Neutrophil (primary cell): ENCODE results near the gene IFNA4.

Experiments
- H3K27ac ChIP-seq: fragments of 200-600 bp; sonication (generic); 2 replicates; pipeline ENCODE4 v1.5.1; 2016; ENCODE audit warnings: mild to moderate bottlenecking, moderate library complexity
- H3K27me3 ChIP-seq: fragments of 200-600 bp; sonication (generic); 2 replicates; pipeline ENCODE4 v1.6.0; 2016; ENCODE audit warnings: mild to moderate bottlenecking
- H3K36me3 ChIP-seq: fragments of 200-600 bp; sonication (generic); 2 replicates; pipeline ENCODE4 v1.5.1; 2017
- H3K4me1 ChIP-seq, 2 experiments: fragments of 200-600 bp in 1 of 2; sonication (generic) in 1 of 2; 1 replicate in 1 of 2; 2 replicates in 1 of 2; pipeline versions ENCODE4 v1.5.1 to v1.6.1; 2013 to 2016; ENCODE audit warnings: low read depth in 1 of 2, low read length in 1 of 2, mild to moderate bottlenecking in 1 of 2, moderate library complexity in 1 of 2; ENCODE audit not compliant: control insufficient read depth in 1 of 2, insufficient read depth in 1 of 2
- H3K4me3 ChIP-seq, 2 experiments: fragments of 200-600 bp in 1 of 2; sonication (generic) in 1 of 2; 1 replicate in 1 of 2; 2 replicates in 1 of 2; pipeline ENCODE4 v1.5.1; 2013 to 2016; ENCODE audit warnings: low read depth in 1 of 2, low read length in 1 of 2, mild to moderate bottlenecking in 1 of 2, moderate library complexity in 1 of 2
- H3K9me3 ChIP-seq: fragments of 200-600 bp; sonication (generic); 2 replicates; pipeline ENCODE4 v1.5.1; 2016
- TF ChIP-seq, protein P1 (sequence below): fragments of 200-600 bp; sonication (generic); IDR thresholded peaks from 2 replicates; pipeline ENCODE4 v1.5.1; 2016; ENCODE audit warnings: antibody characterized with exemption

Gene IFNA4

DNA sequence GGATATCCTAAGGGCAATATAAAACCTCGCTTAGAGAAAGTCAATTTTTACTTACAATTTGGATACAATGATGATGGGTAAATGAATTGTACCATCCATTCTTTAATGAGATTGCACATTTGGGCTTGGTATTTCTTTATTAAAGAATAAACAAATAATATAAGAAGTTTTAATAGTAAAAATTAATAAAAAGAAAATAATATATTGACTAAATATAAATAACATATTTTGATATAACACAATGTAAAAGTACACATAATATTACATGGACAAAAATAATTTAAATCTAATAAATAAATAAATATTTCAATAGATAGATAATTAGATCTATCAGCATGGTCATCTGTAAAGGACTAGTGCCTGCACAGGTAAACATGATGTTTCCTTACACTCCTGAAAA, 21.9 kb downstream of the IFNA4 start:
- Histone ChIP-seq H3K4me3 (no peak overlapping the region), H3K4me1 (peaks cover 0 to 3% of the 10 kb centered on the region in 2 experiments), H3K27me3 (no peaks in the 10 kb centered on the region), H3K36me3 (no peaks in the 10 kb centered on the region), H3K9me3 (no peaks in the 10 kb centered on the region), H3K27ac (no peak overlapping the region)
- TF ChIP-seq, protein P1, sequence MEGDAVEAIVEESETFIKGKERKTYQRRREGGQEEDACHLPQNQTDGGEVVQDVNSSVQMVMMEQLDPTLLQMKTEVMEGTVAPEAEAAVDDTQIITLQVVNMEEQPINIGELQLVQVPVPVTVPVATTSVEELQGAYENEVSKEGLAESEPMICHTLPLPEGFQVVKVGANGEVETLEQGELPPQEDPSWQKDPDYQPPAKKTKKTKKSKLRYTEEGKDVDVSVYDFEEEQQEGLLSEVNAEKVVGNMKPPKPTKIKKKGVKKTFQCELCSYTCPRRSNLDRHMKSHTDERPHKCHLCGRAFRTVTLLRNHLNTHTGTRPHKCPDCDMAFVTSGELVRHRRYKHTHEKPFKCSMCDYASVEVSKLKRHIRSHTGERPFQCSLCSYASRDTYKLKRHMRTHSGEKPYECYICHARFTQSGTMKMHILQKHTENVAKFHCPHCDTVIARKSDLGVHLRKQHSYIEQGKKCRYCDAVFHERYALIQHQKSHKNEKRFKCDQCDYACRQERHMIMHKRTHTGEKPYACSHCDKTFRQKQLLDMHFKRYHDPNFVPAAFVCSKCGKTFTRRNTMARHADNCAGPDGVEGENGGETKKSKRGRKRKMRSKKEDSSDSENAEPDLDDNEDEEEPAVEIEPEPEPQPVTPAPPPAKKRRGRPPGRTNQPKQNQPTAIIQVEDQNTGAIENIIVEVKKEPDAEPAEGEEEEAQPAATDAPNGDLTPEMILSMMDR: no peak

DNA sequence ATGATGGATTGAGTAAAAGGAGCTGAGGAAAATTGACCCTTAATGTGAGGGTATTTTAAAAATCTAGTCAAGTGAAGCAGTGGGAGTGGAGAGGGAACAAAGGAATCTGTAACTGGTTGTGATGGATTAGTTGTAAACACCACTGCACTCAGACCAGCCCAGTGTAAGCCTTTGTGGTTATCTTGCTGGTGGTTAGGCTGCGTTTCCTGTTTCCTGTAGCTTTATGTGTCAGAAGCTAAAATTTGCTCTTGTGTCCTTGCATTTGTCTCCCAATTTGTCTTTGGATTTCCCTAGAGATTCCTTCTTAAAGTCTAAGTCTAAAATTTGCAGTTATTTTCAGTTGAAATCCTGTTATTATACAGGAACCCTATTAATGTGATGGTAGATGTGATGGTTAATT, 27.2 kb downstream of the IFNA4 start:
- H3K4me1 ChIP-seq: peaks cover 6 to 14% of the 10 kb centered on the region in 2 experiments
- peak overlapping the region; percentile 8 for H3K27ac ChIP-seq
- TF ChIP-seq, protein P1: no peak
- H3K27me3 ChIP-seq: no peaks in the 10 kb centered on the region
- no peaks in the 10 kb centered on the region for H3K9me3 ChIP-seq
- H3K36me3 ChIP-seq: no peaks in the 10 kb centered on the region
- no peak overlapping the region for H3K4me3 ChIP-seq

DNA sequence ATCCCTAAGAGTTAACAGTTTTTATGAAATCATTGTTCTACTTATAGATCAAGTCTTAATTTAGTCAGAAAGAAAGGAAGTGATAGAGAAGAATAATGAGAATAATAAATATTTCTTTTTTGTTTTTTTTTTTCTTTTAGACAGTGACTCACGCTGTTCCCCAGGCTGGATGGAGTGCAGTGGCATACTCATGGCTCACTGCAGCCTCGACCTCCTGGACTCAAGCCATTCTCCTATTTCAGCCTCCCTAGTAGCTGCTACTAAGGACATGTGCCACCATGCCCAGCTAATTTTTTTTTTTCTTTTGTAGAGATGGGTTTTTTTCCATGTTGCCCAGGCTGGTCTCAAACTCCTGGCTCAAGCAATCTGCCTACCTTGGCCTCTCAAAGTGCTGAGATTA, 31.9 kb downstream of the IFNA4 start:
- no peaks in the 10 kb centered on the region for H3K27me3 ChIP-seq
- H3K4me1 ChIP-seq: peaks cover 25 to 31% of the 10 kb centered on the region in 2 experiments
- H3K4me3 ChIP-seq: no peak overlapping the region
- TF ChIP-seq, protein P1: no peak
- H3K9me3 ChIP-seq: no peaks in the 10 kb centered on the region
- no peaks in the 10 kb centered on the region for H3K36me3 ChIP-seq
- no peak overlapping the region for H3K27ac ChIP-seq

DNA sequence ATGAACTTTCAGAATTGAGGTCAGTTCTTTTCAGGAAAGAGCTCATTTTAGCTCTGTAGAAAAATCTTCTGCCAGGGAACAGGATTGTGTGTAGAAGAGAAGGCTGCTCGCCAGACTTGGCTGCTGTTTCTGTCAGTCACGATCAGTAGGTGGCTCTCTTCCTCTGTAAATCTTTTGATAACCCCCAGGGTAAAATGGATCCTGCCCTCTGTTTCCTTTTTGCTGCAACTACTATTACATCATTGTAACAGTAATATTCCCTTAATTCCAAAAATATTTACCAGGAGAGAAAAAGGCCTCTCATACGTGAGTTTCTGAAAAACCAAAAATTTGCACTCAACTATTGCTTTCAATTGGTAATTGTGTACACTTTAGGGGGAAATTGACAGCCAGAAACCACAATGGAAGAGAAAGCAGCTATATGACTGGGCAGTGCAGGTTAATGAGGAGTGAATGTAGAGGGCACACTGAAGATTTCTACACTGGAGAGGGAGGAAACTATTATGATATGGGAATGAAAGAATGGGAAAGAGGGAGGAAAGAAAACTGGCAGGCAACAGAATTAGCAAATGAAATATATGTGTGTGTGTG, 33.3 kb downstream of the IFNA4 start:
- H3K27me3 ChIP-seq: no peaks in the 10 kb centered on the region
- no peaks in the 10 kb centered on the region for H3K9me3 ChIP-seq
- H3K27ac ChIP-seq: peak overlapping the region; percentile 64
- peaks cover 19 to 21% of the 10 kb centered on the region in 2 experiments for H3K4me1 ChIP-seq
- TF ChIP-seq, protein P1: no peak
- H3K36me3 ChIP-seq: no peaks in the 10 kb centered on the region
- H3K4me3 ChIP-seq: peak overlapping the region in 1 of 2 experiments; percentile 11

DNA sequence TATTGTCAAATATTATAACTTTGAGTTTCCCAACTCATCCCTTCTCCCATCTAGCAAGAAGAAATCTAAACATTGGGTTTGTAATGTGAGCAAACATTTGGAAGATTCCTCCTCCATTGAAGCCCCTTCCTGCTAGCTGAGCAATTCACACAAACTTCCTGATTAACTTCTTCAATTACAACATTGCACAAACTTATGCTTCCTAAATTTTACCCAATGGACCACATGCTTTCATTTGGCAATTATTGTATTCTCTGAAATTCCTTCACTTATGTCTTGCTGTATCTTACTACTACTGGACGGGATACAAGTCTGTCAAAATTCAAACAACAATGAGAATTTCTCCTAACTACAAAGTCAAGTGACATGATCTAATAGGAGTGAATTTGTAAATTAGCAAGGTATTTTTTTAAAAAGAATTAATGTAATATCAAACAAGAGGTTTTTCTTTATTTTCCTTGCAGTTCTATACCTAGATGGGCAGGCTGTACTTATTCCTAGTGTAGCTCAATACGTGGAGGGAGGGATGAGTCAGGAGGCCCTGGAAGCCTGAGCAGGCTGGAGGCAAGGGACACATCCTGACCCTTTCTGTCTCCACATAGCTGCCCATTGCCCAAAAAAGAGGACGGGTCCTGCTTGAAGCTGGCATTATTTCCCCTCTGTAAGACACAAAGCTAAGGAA, 33.9 kb downstream of the IFNA4 start:
- peak overlapping the region; percentile 64 for H3K27ac ChIP-seq
- no peaks in the 10 kb centered on the region for H3K36me3 ChIP-seq
- H3K4me1 ChIP-seq: peaks cover 19 to 21% of the 10 kb centered on the region in 2 experiments
- H3K4me3 ChIP-seq: peak overlapping the region in 1 of 2 experiments; percentile 11
- no peaks in the 10 kb centered on the region for H3K27me3 ChIP-seq
- H3K9me3 ChIP-seq: no peaks in the 10 kb centered on the region
- TF ChIP-seq, protein P1: no peak
